ENCODE results near the gene AKT1. TPM values are rescaled to one million over a fixed set of nuclear protein-coding genes. Genes with fewer than 3 reads are reported as not detected.

Gene AKT1
- total RNA-seq, 2 experiments from 2014 or later: 110 to 126 TPM

GRCh38 chr14:104766863-104767633 is 28.5 kb downstream of the AKT1 start:
- intact Hi-C loops (cut with DNase I, micrococcal nuclease): no loop called here
- no peak for DNase-seq
- Mint-ChIP-seq H3K4me3 (no peak overlapping the region), H3K36me3 (ENCODE audit: low read depth) (peaks cover 26% of the 10 kb centered on the region), H3K4me1 (peaks cover 8% of the 10 kb centered on the region), H3K27me3 (no peaks in the 10 kb centered on the region), H3K27ac (no peak overlapping the region), H3K9me3 (ENCODE audit: low read depth) (no peaks in the 10 kb centered on the region)
- ChIA-PET CTCF (interaction anchor here (0.8 to 3.5 kb wide), 5 partner anchors 14 to 101 kb away, joined by 3 to 24 read pairs (median 3); partner anchors contain the start of genes SIVA1 and ZBTB42), POLR2A (no interaction called here)
- no peak for ATAC-seq

- Mint-ChIP-seq H3K9me3 (ENCODE audit: low read depth) (no peaks in the 10 kb centered on the region), H3K4me3 (no peak overlapping the region), H3K27me3 (no peaks in the 10 kb centered on the region), H3K36me3 (ENCODE audit: low read depth) (peaks cover 24% of the 10 kb centered on the region), H3K27ac (no peak overlapping the region), H3K4me1 (peaks cover 8% of the 10 kb centered on the region)
- DNase-seq (no peak), ATAC-seq (no peak)
- ChIA-PET POLR2A (no interaction called here), CTCF (interaction anchor here (0.8 to 3.5 kb wide), 5 partner anchors 13 to 102 kb away, joined by 3 to 24 read pairs (median 3); partner anchors contain the start of genes SIVA1 and ZBTB42)
- intact Hi-C loops (cut with DNase I, micrococcal nuclease): no loop called here
Observed at GRCh38 chr14:104766256-104766862, 29.2 kb downstream of the AKT1 start.

DNA sequence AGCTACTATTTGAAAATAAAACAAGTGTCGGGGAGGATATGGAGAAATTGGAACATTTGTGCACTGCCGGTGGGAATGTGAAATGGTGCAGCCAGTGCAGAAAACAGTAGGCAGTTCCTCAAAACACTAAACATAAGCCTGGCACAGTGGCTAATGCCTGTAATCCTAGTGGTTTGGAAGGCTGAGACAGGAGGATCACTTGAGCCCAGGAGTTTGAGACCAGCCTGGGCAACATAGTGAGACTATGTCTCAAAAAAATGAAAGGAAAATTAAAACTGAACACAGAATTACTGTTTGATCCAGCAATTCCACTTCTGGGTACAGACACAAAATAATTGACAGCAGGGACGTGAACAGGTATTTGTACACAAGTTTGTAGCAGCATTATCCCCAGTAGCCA is 30.0 kb downstream of the AKT1 start:
- POLR2A ChIA-PET: no interaction called here
- no peak overlapping the region for H3K4me3 Mint-ChIP-seq
- intact Hi-C loops (cut with DNase I, micrococcal nuclease): no loop called here

DNA sequence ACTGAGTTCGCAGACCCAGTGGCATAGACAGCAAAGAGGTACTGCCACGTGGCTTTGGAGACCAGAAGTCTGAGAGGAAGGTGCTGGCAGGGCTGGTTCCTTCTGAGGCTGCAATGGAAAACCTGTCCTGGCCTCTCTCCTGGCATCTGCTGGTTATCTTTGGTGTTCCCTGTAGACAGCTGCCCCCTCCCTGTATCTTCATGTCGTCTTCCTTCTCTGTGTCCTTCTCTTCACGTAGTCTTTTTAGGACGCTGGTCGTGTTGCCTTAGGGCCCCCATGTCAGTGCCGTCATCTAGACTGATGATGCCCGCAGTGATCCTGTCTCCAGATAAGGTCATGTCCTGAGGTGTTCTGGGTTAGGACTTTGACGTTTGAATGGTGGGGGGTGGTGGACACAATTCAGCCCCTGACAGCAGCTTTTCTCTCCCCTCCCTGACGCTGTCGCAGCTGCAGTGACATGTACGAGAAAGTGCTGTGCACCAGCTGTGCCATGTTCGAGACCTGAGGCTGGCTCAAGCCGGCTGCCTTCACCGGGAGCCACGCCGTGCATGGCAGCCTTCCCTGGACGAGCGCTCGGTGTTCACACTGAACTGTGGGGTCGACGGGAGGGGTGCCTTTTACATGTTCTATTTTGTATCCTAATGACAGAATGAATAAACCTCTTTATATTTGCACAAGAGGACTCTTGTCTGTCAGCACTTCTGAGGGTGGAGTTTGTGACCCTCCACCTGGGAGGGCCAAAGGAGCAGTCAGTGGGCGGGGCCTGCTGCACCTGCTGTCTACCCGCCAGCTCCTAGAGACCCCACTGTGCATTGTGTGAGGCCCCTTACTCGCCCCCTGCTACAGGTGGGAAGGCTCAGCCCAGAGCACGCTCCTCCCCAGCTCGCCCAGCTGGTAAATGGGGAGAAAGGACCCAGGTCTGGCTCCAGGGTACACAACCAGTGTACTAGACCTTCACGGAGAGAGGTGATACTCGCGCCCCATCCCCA is 36.3 kb downstream of the AKT1 start:
- no peaks in the 10 kb centered on the region for H3K27me3 Mint-ChIP-seq
- CTCF ChIA-PET: interaction anchor here (0.5 to 3.0 kb wide), 3 partner anchors 9 to 1220 kb away, joined by 3 to 12 read pairs (median 3); no protein-coding TSS in a partner anchor
- intact Hi-C loops (cut with DNase I, micrococcal nuclease): no loop called here
- H3K4me1 Mint-ChIP-seq: peaks cover 26% of the 10 kb centered on the region
- POLR2A ChIA-PET: no interaction called here
- DNase-seq: no peak
- peaks cover 37% of the 10 kb centered on the region for H3K36me3 Mint-ChIP-seq (ENCODE audit: low read depth)
- no peak for ATAC-seq
- no peaks in the 10 kb centered on the region for H3K9me3 Mint-ChIP-seq (ENCODE audit: low read depth)
- H3K27ac Mint-ChIP-seq: no peak overlapping the region
- H3K4me3 Mint-ChIP-seq: no peak overlapping the region

More for the DNA sequence above, 30.0 kb downstream of the AKT1 start:
- Mint-ChIP-seq H3K4me1 (peaks cover 8% of the 10 kb centered on the region), H3K27me3 (no peaks in the 10 kb centered on the region), H3K36me3 (ENCODE audit: low read depth) (peaks cover 18% of the 10 kb centered on the region), H3K27ac (no peak overlapping the region), H3K9me3 (ENCODE audit: low read depth) (no peaks in the 10 kb centered on the region)
- CTCF ChIA-PET: interaction anchor here (1.5 to 3.5 kb wide), 2 partner anchors 12 to 61 kb away, joined by 12 to 24 read pairs; partner anchors contain the start of gene SIVA1
- ATAC-seq (no peak), DNase-seq (no peak)

DNA sequence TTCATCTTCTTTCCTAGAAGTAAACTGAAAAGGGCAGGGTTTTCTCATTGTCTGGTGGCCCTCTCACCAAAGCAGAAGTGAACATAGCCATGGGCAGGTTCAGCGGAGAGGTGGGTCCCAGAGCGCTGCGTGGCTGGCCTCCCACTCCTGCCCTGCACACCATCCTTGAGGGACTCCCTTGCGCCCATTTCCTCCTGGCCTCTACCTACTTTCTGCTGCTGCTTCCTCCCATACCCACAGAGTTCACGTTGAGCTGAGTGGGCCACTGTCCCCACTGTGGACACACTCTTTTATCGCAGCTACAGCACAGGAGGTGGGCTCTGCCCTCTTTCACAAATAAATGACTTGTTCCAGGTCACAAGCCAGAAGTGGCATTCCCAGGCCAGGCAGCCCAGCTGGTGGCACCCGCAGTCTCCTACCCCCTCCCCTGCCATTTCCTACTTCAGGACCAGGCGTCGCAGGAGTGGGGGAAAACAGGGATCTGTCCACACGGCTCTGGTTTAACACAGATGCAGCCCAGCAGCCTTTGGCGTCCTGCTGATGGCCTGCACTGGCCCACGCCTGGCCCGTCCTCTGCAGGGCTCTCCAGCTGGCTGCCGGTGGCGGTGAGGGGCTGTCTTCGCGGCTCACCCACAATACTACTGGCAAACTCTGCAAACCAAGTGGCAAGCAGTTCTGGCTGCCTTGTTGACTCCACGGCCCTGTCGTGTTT is 37.7 kb downstream of the AKT1 start:
- Mint-ChIP-seq H3K36me3 (ENCODE audit: low read depth) (peaks cover 43% of the 10 kb centered on the region), H3K9me3 (ENCODE audit: low read depth) (no peaks in the 10 kb centered on the region), H3K4me1 (peaks cover 33% of the 10 kb centered on the region), H3K27me3 (no peaks in the 10 kb centered on the region), H3K27ac (peak overlapping the region; percentile 34), H3K4me3 (no peak overlapping the region)
- POLR2A ChIA-PET: no interaction called here
- ATAC-seq (no peak), DNase-seq (no peak)
- intact Hi-C loops (cut with DNase I, micrococcal nuclease): no loop called here
- CTCF ChIA-PET: interaction anchor here (0.6 to 3.0 kb wide), 2 partner anchors 11 to 1166 kb away, joined by 3 to 12 read pairs; no protein-coding TSS in a partner anchor

DNA sequence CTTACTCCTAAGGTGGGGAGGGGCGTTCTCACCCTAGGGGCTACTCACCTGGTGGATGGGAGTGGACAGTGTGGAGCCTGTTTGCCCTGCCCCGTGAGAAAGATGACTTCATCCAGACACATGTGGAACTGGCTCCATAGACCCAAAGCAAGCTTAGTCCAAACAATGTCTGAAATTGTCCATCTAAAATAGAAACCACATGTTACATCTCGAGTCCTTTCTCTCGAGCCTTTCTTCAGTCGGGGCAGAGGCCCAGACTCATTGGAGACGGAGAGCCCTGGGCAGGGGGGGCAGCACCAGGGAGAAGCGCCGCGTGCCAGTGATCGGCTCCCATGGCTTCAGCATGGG is 38.3 kb downstream of the AKT1 start:
- Mint-ChIP-seq H3K27me3 (no peaks in the 10 kb centered on the region), H3K9me3 (ENCODE audit: low read depth) (no peaks in the 10 kb centered on the region), H3K27ac (peak overlapping the region; percentile 24), H3K4me3 (no peak overlapping the region), H3K36me3 (ENCODE audit: low read depth) (peaks cover 41% of the 10 kb centered on the region), H3K4me1 (peaks cover 33% of the 10 kb centered on the region)
- POLR2A ChIA-PET: no interaction called here
- CTCF ChIA-PET: interaction anchor here (0.6 to 3.0 kb wide), 2 partner anchors 11 to 1165 kb away, joined by 3 to 12 read pairs; no protein-coding TSS in a partner anchor
- intact Hi-C loops (cut with DNase I, micrococcal nuclease): no loop called here
- DNase-seq: no peak
- ATAC-seq: no peak

DNA sequence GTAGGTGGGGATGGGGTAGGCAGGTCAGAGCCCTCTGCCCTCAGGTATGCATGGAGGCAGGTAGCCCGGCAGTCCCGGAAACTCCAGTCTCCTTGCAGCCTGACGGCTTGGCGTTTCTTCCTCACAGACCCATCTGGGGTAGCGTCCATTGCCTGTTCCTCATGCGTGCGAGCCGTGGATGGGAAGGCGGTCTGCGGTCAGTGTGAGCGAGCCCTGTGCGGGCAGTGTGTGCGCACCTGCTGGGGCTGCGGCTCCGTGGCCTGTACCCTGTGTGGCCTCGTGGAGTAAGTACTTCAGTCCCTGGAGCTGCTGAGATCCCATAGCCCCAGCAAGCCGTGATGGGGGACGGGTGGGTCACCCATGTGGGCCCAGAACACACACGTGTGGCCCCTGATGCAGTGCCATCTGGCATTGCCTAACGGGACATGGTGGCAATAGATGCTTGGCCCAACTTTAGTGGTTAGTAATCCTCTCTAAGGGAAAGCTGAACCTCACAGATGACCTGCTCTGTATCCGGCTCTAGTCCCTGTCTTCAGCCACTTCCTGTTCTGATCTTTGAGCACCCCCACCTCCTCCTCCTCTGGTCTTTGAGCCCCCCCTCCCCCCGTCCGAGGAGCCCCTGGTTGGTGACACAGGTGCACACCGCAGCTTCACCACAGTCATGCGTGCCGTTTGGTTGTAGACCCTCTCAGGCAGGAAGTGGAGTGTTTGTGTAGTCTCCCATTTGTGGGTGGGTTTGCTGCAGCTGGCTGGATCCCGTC is 38.9 kb downstream of the AKT1 start:
- intact Hi-C loops (cut with DNase I, micrococcal nuclease): no loop called here

DNA sequence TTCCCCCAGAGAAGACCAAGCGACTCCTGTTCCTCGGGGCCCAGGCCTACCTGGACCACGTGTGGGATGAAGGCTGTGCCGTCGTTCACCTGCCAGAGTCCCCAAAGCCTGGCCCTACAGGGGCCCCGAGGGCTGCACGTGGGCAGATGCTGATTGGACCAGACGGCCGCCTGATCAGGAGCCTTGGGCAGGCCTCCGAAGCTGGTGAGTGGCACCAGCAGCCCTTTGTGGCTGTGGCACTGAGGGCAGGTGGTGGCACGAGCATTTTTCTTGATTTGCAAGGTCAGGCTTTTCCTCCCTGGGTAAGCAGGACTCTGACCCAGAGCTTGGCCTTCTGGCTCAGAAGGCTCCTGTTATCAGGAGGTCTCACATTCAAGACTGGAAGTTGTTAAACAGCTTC is 39.9 kb downstream of the AKT1 start:
- Mint-ChIP-seq H3K9me3 (ENCODE audit: low read depth) (no peaks in the 10 kb centered on the region), H3K27ac (no peak overlapping the region), H3K4me3 (no peak overlapping the region), H3K36me3 (ENCODE audit: low read depth) (peaks cover 33% of the 10 kb centered on the region), H3K4me1 (peaks cover 33% of the 10 kb centered on the region), H3K27me3 (no peaks in the 10 kb centered on the region)
- POLR2A ChIA-PET: interaction anchor here (0.7 kb wide), 1 partner anchor 8 kb away, joined by 3 read pairs; no protein-coding TSS in a partner anchor
- no peak for DNase-seq
- no peak for ATAC-seq
- intact Hi-C loops (cut with DNase I, micrococcal nuclease): no loop called here
- CTCF ChIA-PET: interaction anchor here (0.9 to 1.1 kb wide), 2 partner anchors 13 to 70 kb away, joined by 4 to 6 read pairs; no protein-coding TSS in a partner anchor

More for the DNA sequence above, 38.9 kb downstream of the AKT1 start:
- Mint-ChIP-seq H3K9me3 (ENCODE audit: low read depth) (no peaks in the 10 kb centered on the region), H3K27ac (peak overlapping the region; percentile 24), H3K36me3 (ENCODE audit: low read depth) (peaks cover 36% of the 10 kb centered on the region), H3K27me3 (no peaks in the 10 kb centered on the region), H3K4me1 (peaks cover 33% of the 10 kb centered on the region), H3K4me3 (no peak overlapping the region)
- CTCF ChIA-PET: interaction anchor here (0.6 to 1.1 kb wide), 2 partner anchors 12 to 1164 kb away, joined by 3 to 4 read pairs; no protein-coding TSS in a partner anchor
- ATAC-seq (no peak), DNase-seq (no peak)
- POLR2A ChIA-PET: no interaction called here

DNA sequence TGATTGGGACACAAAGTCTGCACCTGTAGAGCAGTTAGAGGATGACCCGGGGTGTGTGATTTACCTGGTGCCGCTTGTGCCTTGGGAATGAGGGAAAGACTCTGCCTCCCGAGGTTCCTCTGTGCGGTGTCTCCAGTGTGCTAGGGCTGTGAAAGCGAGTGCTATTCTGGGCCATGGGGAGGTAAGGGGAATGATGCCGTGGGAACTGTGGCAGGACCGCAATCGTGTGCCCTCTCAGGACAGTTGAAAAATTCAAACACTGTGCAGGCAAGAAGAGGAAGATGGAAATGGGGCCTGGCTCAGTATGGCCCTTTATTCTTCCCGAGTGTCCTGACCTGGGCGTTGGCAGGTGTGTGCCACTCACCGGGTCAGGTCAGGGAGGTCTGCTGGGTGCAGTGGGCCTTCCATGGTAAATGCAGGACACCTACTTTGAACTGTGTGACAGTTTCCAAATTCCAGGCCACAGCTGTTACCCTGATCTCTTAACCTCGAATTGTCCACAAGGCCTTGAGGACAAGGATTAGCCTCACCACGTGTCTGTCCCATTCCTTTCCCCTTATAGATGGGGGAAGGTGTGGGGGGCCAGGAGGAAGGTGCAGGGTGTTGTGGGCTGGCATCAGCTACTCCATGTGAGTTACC is 41.2 kb downstream of the AKT1 start:
- H3K4me3 Mint-ChIP-seq: peak overlapping the region; percentile 84
- CTCF ChIA-PET: interaction anchor here (1.0 to 3.3 kb wide), 3 partner anchors 9 to 15 kb away, joined by 4 to 24 read pairs (median 12); no protein-coding TSS in a partner anchor
- no peaks in the 10 kb centered on the region for H3K9me3 Mint-ChIP-seq (ENCODE audit: low read depth)
- intact Hi-C loops (cut with DNase I, micrococcal nuclease): loop anchor here in 1 of 2 experiments (5.0 kb wide), 1 partner anchor 178 kb away; no protein-coding TSS in a partner anchor
- POLR2A ChIA-PET: no interaction called here
- DNase-seq: no peak
- H3K27ac Mint-ChIP-seq: peak overlapping the region; percentile 78
- no peaks in the 10 kb centered on the region for H3K27me3 Mint-ChIP-seq
- H3K4me1 Mint-ChIP-seq: peaks cover 33% of the 10 kb centered on the region
- H3K36me3 Mint-ChIP-seq (ENCODE audit: low read depth): peaks cover 27% of the 10 kb centered on the region
- no peak for ATAC-seq

Measured in activated CD4-positive, alpha-beta T cell treated with anti-CD3 and anti-CD28 coated beads for 36 hours (primary cell).